NCI-H1092 (cell line): ENCODE data around the gene PLET1.

ENCODE experiments used
- DNase-seq: peaks from one replicate; lab custom pipeline; 2025; lab: John Stamatoyannopoulos, UW

PLET1 gene, protein sequence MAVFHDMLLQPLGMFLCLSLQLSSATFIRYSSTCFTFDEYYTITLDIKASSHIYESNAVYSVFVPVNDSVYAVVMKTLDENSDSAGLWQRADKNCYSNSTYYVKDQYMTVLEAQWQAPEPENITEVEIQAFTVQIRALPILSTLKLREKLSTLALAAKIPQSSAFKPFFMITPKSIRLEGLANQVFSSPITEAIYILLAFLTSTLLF

DNA sequence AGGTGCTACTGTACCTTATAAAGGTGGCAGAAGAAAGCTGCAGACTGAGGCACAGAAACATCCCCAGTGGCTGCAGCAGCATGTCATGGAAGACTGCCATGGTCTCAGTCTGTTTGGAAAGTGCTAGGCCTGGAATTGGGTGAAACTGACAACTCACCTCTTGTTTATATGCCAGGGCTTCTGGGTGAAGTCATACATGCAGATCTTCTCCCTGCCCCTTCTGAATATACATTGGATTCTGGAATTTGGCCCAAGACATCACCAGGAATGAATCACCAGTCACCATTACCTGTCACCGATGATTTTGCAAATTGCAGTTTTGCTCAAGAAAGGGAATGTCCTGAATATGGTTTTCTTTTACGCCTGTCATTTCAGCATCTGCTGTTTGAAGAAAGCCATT, at the start of gene PLET1:
TSS of gene PLET1 (minus strand) at position 371 of the 400 bp plus-strand sequence. CDS start at position 100, 271 bp downstream.
- DNase-seq, result no peak

DNA sequence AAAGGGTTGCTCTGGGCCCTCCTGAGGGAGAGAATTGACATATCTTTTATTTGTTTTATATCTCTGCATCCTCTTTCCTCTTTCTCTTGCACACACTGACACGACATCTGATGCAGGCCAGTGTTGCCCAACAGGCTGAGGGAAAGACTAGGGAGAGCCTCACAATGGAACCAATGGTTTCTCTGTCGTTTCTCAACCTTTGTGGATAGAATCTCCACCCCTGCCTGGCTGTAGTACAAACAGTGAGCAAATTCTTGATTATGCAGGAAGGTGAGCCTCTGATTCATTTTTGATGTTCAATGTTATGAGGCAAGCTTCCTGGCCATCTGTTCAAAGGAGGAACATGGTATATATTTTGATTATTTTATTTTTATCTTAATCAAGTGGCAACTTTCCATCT, 49.8 kb upstream of the PLET1 start:
- DNase-seq, result no peak

DNA sequence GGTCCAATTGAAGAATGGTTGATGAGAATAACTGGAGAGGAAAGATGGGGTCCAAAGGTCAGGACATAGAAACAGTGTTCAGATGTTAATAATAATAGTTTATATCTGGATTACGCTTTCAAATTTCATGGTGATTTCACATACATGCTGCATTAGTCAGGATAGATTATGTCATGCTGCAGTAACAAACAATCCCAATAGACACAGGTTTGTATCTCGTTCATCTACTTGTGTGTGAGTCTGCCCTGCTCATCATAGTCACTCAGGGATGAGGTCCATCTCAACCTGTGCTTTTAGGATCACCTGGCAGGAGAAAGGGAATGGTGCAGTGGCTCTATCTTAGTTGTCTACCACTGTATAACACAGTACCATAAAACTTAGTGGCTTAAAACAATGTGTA, 48.0 kb upstream of the PLET1 start:
- no peak for DNase-seq

DNA sequence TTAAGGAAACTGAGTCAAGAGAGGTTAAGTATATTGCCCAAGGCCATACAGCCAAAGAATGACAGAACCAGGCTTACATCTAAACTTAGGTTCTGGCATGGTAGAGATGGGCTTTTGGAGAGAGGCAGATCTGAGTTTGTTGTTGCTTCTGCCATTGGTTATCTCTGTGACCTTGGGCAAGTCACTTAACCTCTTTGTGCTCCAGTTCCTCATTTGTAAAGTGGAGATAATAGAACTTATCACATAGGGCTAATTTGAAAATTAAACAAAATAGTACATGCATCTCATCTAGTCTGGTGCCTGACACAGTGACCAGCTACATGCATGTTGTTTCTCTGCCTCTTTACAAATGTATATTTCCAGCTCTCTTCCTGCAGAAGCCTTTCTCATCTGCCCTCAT, 47.0 kb upstream of the PLET1 start:
- no peak for DNase-seq

DNA sequence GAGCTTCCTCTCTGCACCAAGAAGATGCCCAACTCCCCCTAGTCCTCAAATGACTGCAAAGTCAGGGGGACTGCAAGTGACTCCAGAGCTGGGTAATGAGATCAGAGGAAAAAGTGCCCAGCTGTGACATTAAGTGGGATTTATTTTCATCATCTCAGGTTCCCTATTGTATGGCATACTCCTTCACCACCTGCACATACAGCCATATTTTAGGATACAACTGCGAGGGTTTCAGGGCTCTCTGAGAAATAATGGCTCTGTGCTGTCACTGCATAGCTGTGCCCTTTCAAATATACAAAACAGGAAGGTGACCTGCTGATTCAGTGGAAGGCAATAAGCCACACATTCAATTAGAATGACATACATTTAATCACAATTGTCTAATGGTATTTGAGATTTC, 45.6 kb upstream of the PLET1 start:
- DNase-seq, result peak; percentile 12

DNA sequence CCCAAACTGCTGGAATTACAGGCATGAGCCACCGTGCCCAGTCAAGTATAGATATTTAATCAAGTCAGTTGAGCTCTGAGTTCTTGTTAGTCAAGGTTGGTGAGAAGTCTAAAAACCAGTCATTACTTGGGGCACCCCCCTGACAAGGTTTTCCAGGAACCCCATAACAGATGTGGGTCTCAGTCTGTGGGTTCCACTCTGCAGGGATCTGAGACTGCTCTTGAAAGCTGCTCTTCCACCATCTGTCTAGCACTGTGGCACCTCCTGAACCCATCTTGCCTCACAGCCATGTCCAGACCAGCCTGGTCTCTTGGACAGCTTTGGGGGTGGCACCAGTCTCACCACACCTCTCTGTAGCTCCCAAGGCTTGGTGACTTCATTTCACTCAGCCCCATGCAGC, 44.3 kb upstream of the PLET1 start:
- DNase-seq, result no peak

DNA sequence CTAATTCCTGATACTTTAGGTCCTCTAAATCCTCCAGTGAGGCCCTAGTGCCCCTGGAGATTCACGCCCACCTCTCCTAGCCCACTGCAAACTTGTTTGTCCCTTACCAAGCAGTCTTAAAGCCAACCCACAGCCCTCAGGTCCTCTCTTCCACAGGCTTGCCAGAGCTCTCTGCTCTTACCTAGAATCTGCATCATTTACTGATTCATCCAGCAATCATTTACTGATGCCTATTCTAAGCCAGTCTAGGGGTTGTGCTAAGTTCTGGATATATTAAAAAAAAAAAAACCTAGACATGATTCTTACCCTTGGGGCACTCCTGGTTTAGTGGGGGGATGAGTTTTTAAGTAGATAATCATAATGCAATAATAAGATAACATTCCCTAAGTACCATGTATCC, 43.0 kb upstream of the PLET1 start:
- no peak for DNase-seq

DNA sequence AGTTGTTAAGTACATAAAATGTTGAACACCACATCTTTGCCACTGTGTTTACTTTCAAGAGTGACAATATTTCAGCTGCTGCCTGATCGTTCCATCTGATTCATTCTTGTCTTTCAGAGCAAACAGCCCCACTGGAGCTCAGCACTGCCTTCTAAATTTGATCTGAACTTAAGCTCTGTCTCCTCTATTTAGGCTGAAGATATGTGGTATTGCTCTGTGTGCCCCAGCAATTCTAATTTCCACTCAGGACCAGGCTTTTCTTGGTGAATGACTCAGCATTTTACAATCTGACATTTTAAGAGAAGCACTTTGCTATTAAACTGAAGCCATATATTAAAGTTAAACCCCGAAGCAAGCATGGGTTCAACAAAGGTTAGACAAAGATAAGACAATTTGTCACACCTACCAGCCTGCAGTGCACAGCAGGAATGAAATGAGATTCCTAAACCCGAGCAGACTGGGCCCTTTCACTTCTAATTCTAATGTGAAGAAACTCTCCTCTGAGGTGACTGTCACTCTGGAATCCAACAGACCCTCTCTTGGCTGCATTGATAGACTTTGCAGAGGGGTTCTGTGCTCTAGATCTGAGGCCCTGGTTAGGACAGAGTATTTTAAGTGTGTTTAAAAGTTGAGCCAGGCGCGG, 41.7 kb upstream of the PLET1 start:
- DNase-seq, result no peak

DNA sequence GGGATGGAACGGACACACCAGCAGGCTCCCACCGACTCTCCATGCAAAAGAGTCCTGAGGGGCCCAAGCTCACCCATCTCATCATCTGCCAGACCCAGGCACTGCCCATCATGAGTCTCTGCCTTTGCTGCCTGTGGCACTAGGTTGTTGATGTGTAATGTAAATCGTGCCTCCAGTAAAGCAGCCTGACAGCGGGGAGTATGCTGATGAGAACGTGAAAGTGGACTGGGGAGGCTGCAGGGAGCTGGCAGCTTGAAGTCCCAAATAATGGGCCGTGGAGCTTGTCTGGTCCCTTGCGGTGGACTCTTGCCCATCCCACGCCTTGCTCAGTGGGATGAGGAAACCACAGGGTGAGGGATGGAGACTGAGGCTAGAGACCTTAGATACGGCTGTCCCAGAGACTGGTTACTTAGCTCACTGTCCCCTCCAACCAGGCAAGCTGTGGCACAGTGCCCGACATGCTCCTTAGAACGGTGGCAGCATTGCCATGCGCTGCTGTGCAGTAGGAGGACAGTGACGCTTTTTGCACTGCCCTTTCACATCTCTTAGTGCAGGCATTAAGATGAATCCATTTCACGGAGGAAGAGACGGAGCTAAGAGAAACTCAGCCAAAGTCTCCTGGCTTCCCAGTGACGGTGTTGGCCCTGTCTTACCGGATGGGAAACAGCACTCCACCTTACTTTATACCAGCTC, 39.6 kb upstream of the PLET1 start:
- no peak for DNase-seq

DNA sequence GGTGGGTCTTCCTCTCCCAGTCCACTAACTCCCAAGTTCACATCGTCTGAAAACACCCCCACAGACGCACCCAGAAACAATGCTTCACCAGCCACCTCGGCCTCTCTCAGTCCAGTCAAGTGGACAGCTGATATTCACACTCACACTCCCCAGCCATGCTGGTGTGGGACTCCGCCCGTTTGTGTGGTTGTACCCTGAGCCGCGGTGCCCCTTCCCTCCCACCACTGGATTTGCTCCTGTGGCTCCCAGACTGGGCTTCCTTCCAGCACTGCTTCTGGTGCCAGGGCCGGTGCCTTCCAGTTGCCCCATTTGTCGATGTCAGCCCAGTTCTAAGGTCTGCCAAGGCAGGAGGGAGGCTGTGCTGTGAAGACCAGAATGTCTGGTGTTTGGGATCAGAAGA, 37.9 kb upstream of the PLET1 start:
- DNase-seq, result no peak

DNA sequence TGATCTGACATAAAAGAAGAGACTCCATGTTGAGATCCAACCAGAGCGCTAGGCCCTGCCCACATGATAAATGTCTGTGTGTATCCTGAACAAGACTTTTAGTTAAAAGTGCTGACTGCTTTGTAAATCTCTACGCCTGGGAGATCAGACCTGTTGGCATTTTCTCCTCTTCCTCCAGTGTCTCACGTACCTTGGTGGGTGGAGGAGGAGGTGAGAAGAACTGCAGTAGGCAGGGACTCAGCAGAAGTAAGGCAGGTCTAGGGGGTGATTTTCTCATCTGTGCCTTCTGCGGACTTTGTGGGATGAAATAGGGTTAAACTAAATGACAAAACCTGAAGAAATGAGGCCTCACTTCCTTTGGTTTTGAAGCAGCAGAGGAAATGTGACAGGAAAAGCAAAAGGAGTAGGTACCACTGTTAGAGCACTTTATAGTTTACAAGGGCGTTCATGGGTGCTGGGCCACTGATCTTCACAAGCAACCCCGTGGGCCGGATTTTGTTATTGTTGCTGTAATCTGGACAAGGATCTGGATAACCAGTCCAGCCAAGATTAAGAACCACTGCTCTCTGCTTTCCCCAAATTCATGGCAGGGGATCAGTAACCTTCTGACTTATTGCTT, 36.7 kb upstream of the PLET1 start:
- no peak for DNase-seq

DNA sequence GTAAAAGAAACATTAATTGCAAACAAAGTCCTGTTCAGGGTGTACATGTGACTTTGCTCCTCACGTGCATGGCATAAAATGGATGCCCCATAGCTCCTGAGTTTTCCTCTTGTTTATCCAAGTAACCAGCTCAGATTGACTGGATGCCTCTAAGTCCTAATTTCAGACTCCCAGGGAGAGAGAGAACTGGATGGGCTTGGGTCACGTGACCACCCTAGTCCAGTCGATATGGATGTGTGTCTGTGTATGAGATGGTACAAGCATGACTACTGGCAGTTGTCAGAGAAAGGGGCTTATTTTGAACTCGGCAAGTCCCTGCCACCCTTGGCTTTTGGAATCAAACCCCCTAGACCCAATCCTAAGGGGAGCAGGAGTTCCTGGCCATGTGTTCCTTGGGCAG, 35.4 kb upstream of the PLET1 start:
- DNase-seq, result no peak

DNA sequence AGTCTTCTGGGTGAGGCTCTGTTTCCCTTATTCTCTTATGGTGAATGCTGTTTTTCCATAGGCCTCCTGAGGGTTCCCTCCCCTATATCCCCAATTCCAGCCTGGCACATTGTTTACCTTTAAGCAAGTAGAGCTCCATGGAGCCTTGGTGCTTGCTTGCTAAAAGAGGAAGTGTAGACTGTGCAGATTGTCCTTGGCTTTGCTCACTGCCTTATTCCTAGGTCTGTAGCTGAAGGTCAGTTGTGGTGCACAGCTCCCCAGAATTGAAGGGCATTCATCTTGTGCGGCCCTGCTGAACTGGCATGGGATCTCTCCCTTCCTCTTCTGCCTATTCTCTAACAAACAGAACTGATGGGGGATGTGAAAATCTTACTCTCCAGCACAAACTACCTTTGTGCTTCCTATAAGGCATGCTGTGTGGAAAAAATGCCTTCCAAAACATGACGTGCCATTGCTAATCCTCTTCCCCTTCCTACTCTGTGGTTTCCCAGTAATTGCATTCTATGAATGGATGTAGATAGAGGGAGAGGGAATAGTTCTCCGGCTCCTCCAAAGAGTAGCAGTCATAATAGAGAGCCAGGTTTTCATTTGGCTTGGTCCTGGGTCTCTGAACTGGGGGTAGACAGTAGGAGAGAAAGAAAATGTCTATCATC, 34.2 kb upstream of the PLET1 start:
- DNase-seq, result no peak

DNA sequence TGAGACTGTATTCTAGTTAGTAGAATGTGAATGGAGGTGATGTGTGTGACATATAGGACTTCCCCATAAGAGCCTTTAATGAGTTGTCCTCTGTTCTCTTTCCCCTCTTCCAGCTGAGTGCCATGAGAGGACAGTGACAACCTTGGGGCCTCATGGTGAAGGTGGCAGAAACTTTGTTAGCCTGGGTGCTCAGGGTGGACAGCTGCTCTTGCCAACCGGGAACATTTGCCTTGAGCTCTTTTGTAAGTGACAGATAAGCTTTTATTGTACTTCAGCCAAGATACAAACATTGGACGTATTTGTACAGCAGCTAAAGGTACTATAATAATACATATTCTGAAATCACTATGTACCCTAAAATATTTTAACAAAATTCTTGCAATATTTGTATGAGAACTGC, 33.0 kb upstream of the PLET1 start:
- DNase-seq, result no peak

DNA sequence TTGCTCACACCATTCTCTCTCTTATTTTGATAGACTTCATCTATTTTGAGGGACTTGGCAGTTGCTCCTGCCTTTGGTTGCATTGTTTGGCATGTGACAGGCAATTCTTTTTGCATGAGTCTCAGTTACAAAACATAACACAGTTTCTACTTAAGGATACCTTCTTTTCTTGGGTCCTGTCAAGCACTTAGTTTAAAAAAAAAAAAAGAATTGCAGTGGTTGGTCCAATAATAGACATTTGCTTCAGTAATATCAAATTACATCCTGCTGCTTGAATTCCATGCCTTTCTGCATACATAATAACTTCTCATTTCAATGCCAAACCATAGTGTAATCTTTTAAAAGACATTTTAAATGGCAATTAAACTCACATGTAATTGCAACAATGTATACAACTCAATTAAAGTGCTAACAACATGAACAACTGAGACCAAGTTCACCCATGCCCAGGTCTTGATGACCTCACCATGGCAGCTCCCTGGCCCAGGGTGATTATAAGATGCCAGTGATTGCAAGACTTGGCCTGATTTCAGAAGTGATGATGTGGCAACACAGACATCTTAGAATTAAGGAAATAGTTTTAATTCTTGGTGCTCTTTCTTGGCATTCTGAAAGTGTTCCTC, 32.2 kb upstream of the PLET1 start:
- DNase-seq, result no peak

DNA sequence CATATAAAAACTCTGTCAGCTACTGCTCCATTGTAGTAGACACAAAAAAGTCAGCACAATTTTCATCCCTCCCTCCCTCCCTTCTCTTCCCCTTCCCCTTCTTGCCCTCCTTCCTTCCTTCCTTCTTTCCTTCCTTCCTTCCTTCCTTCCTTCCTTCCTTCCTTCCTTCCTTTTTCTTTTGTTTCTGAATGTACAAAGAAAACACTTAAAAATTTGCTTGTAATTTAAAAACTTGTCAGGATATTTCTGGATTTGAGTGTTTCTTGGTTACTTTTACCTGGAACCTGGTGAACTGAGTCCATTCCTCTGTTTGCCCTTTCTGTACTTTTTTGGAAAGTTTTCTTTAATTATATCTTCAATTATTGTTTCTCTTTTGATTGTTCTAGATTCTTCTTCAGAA, 31.5 kb upstream of the PLET1 start:
- DNase-seq, result no peak

DNA sequence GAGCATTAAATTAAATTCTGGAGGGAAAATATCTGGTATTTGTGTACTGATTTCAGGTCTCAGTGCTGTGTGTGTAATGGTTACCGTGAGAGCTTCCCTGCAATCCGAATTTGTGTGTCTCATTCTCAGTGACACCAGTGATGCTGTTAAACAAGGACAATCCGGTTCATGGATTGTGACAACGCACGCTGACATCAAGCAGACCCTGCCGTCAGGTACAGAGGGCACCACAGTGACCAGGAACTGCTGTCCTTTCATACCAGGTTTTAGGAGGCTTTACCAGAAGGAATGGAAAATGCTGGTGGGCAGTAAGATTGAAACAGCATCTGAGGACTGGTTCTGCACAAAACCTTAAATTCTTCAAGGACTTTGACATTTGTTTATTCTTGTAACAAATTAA, 30.5 kb upstream of the PLET1 start:
- DNase-seq, result no peak

DNA sequence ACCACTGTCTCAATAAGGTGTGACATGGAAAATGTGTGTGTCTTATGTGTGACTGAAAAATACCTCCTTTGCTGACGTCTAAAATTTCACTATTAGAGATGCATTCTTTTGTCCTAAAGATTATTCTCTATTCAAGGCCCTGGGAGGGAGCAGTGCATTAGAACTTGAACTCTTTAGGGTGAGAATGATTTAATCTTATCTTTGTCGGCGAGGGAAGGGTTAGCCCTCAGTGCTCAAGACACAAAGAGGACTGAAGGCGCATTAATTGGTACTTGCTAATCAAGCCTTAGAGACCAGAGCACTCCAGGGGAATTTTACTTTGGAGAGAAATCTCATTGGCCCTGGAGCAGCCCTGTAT, 29.8 kb upstream of the PLET1 start:
- DNase-seq, result no peak

DNA sequence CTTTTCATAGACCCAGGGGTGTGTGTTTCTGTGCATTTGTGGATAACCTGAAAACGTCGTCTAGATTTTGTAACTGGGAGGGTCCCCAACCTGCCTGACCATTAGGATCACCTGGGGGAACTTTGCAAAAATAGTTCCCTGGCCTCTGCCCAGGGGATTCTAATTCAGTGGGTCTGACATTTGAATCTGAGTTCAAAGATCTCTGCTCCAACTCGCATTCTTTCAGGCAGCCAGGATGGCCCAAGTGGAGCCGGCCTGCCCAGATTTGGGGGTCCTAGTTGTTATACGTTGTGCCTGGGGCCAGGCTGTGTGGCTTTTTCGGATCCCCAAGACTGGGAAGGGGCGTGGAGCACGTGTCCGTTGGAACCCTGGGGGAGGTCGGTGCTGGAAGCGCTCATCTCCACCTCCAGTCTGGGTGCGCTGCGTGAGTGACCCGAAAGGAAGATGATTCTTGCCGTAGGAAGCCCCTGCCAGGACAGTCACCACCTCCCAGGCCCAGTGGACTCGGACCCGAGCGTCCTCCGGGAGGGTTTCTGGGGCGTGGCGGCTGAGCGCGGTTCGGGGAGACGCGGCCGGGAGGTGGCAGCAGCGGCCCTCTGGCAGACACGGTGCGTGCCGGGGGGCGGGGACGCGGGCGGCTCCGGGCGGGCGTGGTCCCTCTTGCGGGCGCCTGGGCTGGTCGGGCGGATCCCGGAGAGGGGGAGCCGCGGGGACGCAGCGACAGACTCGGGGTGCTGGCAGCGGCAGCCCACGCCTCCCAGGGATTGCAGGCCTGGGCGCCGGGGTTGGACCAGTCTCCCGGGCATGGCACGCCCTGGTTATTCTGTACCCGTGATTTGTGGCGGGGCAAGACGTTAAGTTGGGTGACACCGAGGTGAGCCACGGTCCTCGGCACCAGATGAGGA, 29.2 kb upstream of the PLET1 start:
- DNase-seq, result peak; percentile 40

DNA sequence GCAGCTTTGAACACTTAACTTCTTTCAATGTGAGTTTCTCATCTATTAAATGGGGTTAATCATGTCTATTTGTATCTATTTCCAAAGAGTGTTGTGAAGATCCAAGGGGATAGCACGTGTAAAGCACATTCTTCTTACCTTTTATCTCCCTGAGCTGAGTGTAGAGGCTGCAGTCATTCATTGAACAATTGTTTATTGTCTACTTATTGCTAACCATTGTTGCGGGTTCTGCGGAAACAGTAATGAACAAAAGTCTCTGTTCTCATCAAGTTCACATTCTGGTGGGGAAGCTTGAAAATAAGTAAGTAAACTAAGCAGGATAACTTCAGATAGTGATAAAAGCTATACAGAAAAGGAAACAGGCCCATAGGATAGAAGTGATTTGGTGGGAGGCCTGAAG, 27.4 kb upstream of the PLET1 start:
- DNase-seq, result no peak

DNA sequence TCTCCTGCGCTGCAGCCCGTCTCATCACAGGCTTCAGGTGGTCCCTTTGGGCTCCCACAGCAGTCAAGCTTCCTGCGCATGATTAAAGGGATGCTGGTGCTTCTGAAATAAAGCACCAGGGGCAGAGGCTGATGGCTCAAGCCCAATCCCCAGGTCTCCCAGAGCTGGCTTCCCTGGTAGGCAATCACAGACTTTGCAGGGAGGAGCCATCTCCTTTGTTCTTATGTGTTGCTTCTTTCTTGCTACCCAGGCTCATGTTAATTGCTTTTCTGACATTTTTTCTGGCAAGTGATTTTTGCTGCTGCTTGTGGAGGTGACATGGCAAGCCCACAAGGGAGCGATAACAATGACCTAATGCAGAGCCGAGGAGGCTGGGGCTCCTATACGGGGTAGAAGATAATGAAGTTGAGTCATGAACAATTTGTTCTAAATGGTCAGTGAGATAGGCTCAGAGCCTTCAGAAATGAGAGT, 25.2 kb upstream of the PLET1 start:
- DNase-seq, result no peak
